Activated T-helper 1 cell treated with anti-CD3 and anti-CD28 coated beads, Interleukin-12 subunit alpha, Interleukin-12 subunit beta, Interleukin-2, Interleukin-4 antibody, amounts not matched to agents 30 ng/mL and 10 ng/mL and 1 ng/mL, durations not matched to agents 14 hours and 24 hours and 36 hours (primary cell): ENCODE measurements around the gene SGCB. TPM values are rescaled to one million over a fixed set of nuclear protein-coding genes. Genes with fewer than 3 reads are reported as not detected.

Experiments used
- total RNA-seq: library from RNA; stranded (reverse); gene quantifications from 2 replicates; pipeline ENCODE4 v1.2.3, GENCODE V29; 2022

Gene SGCB
- total RNA-seq, 1 donor from 2014 or later, result 13.9 TPM

Other genes starting within 250 kb of the SGCB start
- 29.7 and 40.7 TPM in 2 replicates for gene DCUN1D4, start 195.1 kb downstream of the SGCB start, total RNA-seq
- 0.08 TPM in 1 of 2 replicates, not detected in the other for gene LRRC66, start 17.9 kb downstream of the SGCB start, total RNA-seq
- 0.13 and 0.27 TPM in 2 replicates for gene SPATA18, start 13.0 kb upstream of the SGCB start, total RNA-seq